HEK293T (cell line): Measurements from ENCODE around the gene CPNE4.
"Not testable (repeated sequence)": the region's sequence is repeated elsewhere in the genome, so short reads cannot be mapped to it uniquely, and the experiment has no call there.

Source experiments
- CTCF ChIA-PET: fragments of 350-600 bp; formaldehyde crosslinking; extraction: SDS; loops from one replicate; lab custom pipeline; 2021; ENCODE audit warnings: antibody characterized with exemption, inconsistent platforms; lab: Yijun Ruan, JAX
- POLR2A ChIA-PET: fragments of 350-600 bp; formaldehyde crosslinking; extraction: SDS; loops from one replicate; lab custom pipeline; 2020; ENCODE audit warnings: antibody characterized with exemption, inconsistent platforms; lab: Yijun Ruan, JAX
- DNase-seq: peaks from one replicate; pipeline ENCODE4 v3.0.0; 2012; ENCODE audit warnings: mixed read lengths; ENCODE audit errors: extremely low spot score
- ARNT ChIP-seq: fragments of 450-650 bp; IDR thresholded peaks from 2 replicates; pipeline ENCODE4 v1.6.1; 2017; ENCODE audit warnings: mild to moderate bottlenecking
- BHLHE40 ChIP-seq: fragments of 450-650 bp; IDR thresholded peaks from 2 replicates; pipeline ENCODE4 v1.6.1; 2016; ENCODE audit warnings: mild to moderate bottlenecking, moderate library complexity, borderline replicate concordance
- CTBP1 ChIP-seq: fragments of 450-650 bp; IDR thresholded peaks from 2 replicates; pipeline ENCODE4 v1.6.1; 2016; ENCODE audit warnings: borderline replicate concordance
- ELF4 ChIP-seq: fragments of 450-650 bp; IDR thresholded peaks from 2 replicates; pipeline ENCODE4 v1.6.1; 2017; ENCODE audit warnings: antibody characterized with exemption
- FOXA1 ChIP-seq: fragments of 450-650 bp; IDR thresholded peaks from 2 replicates; pipeline ENCODE4 v1.6.1; 2016; ENCODE audit warnings: mild to moderate bottlenecking
- FOXK2 ChIP-seq: fragments of 450-650 bp; IDR thresholded peaks from 2 replicates; pipeline ENCODE4 v1.6.1; 2016; ENCODE audit warnings: mild to moderate bottlenecking
- FOXM1 ChIP-seq: fragments of 450-650 bp; IDR thresholded peaks from 2 replicates; pipeline ENCODE4 v1.6.1; 2017; ENCODE audit warnings: mild to moderate bottlenecking, borderline replicate concordance
- HDGF ChIP-seq: fragments of 450-650 bp; IDR thresholded peaks from 2 replicates; pipeline ENCODE4 v1.6.1; 2017; ENCODE audit warnings: antibody characterized with exemption, borderline replicate concordance
- L3MBTL2 ChIP-seq: fragments of 450-650 bp; conservative IDR thresholded peaks from 2 replicates; pipeline ENCODE4 v1.6.1; 2016; ENCODE audit warnings: mild to moderate bottlenecking
- LEF1 ChIP-seq: fragments of 450-650 bp; IDR thresholded peaks from 2 replicates; pipeline ENCODE4 v1.6.1; 2017; ENCODE audit warnings: mild to moderate bottlenecking, borderline replicate concordance
- NFRKB ChIP-seq: fragments of 450-650 bp; IDR thresholded peaks from 2 replicates; pipeline ENCODE4 v1.6.1; 2016; ENCODE audit warnings: mild to moderate bottlenecking, moderate library complexity
- SP1 ChIP-seq: fragments of 450-650 bp; IDR thresholded peaks from 2 replicates; pipeline ENCODE4 v1.6.1; 2017
- SUZ12 ChIP-seq: fragments of 450-650 bp; IDR thresholded peaks from 2 replicates; pipeline ENCODE4 v1.6.1; 2016; ENCODE audit warnings: mild to moderate bottlenecking
- TARDBP ChIP-seq: fragments of 450-650 bp; IDR thresholded peaks from 2 replicates; pipeline ENCODE4 v1.6.1; 2016
- ZNF384 ChIP-seq: fragments of 450-650 bp; IDR thresholded peaks from 2 replicates; pipeline ENCODE4 v1.6.1; 2016
- TF ChIP-seq, protein P1 (sequence below): fragments of 450-650 bp; IDR thresholded peaks from 2 replicates; pipeline ENCODE4 v1.6.1; 2016

CPNE4 gene

DNA sequence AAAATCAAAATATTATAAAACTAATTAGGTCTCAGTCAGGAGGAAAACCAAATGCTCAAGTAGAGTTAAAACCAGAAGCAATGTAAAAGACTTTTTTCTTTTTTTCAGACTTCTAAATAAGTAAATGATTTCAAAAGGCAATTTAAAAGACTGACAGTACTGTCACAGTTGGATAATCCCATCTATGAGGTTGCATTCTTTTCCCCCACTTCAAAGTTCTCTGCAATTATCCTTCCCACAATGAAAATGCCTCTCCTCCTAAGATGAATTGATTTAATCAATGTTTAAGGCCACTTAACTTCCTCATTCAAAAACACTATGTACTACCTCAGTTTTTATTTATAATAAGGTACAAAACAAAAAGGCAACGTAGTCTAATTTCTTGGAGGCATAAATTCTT, 540.1 kb downstream of the CPNE4 start:
- no peak for TF ChIP-seq HDGF
- TF ChIP-seq, protein P1, sequence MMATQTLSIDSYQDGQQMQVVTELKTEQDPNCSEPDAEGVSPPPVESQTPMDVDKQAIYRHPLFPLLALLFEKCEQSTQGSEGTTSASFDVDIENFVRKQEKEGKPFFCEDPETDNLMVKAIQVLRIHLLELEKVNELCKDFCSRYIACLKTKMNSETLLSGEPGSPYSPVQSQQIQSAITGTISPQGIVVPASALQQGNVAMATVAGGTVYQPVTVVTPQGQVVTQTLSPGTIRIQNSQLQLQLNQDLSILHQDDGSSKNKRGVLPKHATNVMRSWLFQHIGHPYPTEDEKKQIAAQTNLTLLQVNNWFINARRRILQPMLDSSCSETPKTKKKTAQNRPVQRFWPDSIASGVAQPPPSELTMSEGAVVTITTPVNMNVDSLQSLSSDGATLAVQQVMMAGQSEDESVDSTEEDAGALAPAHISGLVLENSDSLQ, result no peak
- TF ChIP-seq ZNF384, result no peak
- TF ChIP-seq LEF1, result no peak
- TF ChIP-seq SUZ12, result no peak
- TF ChIP-seq CTBP1, result no peak
- TF ChIP-seq ELF4, result no peak
- no peak for TF ChIP-seq TARDBP
- TF ChIP-seq ARNT, result no peak
- TF ChIP-seq BHLHE40, result no peak
- no peak for TF ChIP-seq SP1
- TF ChIP-seq L3MBTL2, result no peak
- no peak for TF ChIP-seq FOXA1
- no peak for TF ChIP-seq FOXK2
- TF ChIP-seq FOXM1, result no peak
- no peak for TF ChIP-seq NFRKB
- no peak for DNase-seq
- POLR2A ChIA-PET, result no interaction called here
- CTCF ChIA-PET, result no interaction called here

DNA sequence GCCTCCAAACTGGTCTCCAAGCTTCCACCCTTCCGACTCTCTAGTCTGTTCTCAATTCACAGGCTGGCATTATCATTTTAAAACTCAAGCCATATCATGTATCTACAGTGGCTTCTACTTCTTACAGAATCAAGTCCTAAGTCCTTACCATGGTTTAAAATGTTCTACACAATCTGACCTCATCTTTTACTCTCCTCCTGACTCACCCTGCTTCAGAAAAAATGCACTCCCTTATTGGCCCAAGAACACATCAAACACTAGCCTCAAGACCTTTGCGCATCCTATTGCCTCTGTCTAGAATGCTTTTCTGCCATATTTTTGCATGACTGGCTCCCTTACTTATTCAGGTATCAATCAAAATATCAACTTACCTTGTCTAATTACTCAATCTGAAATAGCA, 543.0 kb downstream of the CPNE4 start:
- ChIA-PET POLR2A (no interaction called here), CTCF (no interaction called here)
- TF ChIP-seq ELF4, result no peak
- no peak for TF ChIP-seq ARNT
- TF ChIP-seq FOXA1, result no peak
- TF ChIP-seq TARDBP, result no peak
- no peak for TF ChIP-seq LEF1
- TF ChIP-seq SUZ12, result no peak
- TF ChIP-seq, protein P1, result no peak
- TF ChIP-seq ZNF384, result no peak
- TF ChIP-seq CTBP1, result no peak
- no peak for TF ChIP-seq NFRKB
- no peak for TF ChIP-seq BHLHE40
- TF ChIP-seq FOXM1, result no peak
- no peak for TF ChIP-seq L3MBTL2
- TF ChIP-seq HDGF, result no peak
- no peak for TF ChIP-seq SP1
- TF ChIP-seq FOXK2, result no peak
- DNase-seq, result no peak

GRCh38 chr3:131491084-131491483, 543.7 kb downstream of the CPNE4 start:
- ChIA-PET POLR2A (interaction anchor here (0.6 kb wide), 1 partner anchor 1955 kb away, joined by 3 read pairs; no protein-coding TSS in a partner anchor), CTCF (no interaction called here)
- TF ChIP-seq LEF1, result no peak
- TF ChIP-seq L3MBTL2, result no peak
- no peak for TF ChIP-seq CTBP1
- no peak for TF ChIP-seq NFRKB
- TF ChIP-seq, protein P1, result no peak
- TF ChIP-seq SUZ12, result no peak
- no peak for TF ChIP-seq ZNF384
- no peak for TF ChIP-seq SP1
- no peak for DNase-seq

DNA sequence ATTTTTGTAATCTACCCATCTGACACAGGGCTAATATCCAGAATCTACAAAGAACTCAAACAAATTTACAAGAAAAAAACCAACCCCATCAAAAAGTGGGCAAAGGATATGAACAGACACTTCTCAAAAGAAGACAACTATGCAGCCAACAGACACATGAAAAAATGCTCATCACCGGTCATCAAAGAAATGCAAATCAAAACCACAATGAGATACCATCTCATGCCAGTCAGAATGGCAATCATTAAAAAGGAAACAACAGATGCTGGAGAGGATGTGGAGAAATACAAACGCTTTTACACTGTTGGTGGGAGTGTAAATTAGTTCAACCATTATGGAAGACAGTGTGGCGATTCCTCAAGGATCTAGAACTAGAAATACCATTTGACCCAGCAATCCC, 548.3 kb downstream of the CPNE4 start:
- DNase-seq, CTCF ChIA-PET, POLR2A ChIA-PET: not testable (repeated sequence)

DNA sequence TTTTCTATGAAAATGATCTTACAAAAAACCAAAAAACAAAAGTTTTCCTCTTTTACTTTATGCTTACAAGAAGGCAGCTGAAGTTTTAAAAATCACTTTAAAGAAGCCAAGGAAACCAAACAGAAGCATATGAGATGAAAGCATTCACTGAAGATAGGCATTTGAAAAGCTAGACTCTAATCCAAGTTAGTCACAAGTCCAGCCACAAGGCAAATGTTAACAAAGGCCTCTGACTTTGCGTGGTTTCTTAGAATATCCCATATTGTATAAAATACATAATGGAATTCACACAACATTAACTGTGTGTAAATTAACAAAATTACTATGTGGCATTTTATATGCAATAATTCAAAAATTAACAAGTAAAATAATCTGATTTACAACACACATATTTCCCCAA, 549.7 kb downstream of the CPNE4 start:
- POLR2A ChIA-PET, result no interaction called here
- DNase-seq, result no peak
- CTCF ChIA-PET, result no interaction called here
- TF ChIP-seq BHLHE40 (no peak), ARNT (no peak), LEF1 (no peak), FOXK2 (no peak), FOXA1 (no peak), FOXM1 (no peak)

GRCh38 chr3:131484496-131485111, 550.2 kb downstream of the CPNE4 start:
- CTCF ChIA-PET, result no interaction called here
- TF ChIP-seq ZNF384, result no peak
- no peak for DNase-seq
- POLR2A ChIA-PET, result no interaction called here
